NT2/D1 (cell line): ENCODE data around the gene RABGGTB.
"Not testable (repeated sequence)": the region's sequence is repeated elsewhere in the genome, so short reads cannot be mapped to it uniquely, and the experiment has no call there.

Source experiments
- SUZ12 ChIP-seq: IDR thresholded peaks from 2 replicates; pipeline ENCODE4 v1.6.1; 2011; ENCODE audit not compliant: insufficient read length, insufficient read depth; ENCODE audit errors: extremely low read depth
- YY1 ChIP-seq: IDR thresholded peaks from 2 replicates; pipeline ENCODE4 v1.6.1; 2011; ENCODE audit not compliant: insufficient read length, insufficient read depth
- ZNF274 ChIP-seq: IDR thresholded peaks from 2 replicates; pipeline ENCODE4 v1.6.1; 2011; ENCODE audit warnings: mild to moderate bottlenecking, low read depth, low read length

DNA sequence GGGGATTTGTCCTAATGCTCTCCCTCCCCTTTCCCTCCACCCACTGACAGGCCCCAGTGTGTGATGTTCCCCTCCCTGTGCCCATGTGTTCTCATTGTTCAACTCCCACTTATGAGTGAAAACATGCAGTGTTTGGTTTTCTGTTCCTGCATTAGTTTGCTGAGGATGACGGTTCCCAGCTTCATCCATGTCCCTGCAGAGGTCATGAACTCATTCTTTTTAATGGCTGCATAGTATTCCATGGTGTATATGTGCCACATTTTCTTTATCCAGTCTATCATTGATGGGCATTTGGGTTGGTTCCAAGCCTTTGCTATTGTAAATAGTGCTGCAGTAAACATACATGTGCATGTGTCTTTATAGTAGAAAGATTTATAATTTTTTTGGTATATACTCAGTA lies 37.5 kb downstream of the RABGGTB start:
- not testable (repeated sequence) for TF ChIP-seq YY1, SUZ12, ZNF274
